Thoracic aorta (tissue), 2 donors: ENCODE data around the gene NETO2. TPM values are rescaled to one million over a fixed set of nuclear protein-coding genes. Genes with fewer than 3 reads are reported as not detected.

ENCODE experiments used
- ATAC-seq: fragments of 150-250 bp; one replicate; pipeline ENCODE4 v1.8.0; 2017; ENCODE audit warnings: low read depth; ENCODE audit not compliant: insufficient number of reproducible peaks, low FRiP score
- DNase-seq: peaks from one replicate; pipeline ENCODE4 v3.0.0-alpha.2; 2020; ENCODE audit warnings: low spot score
- H3K27ac ChIP-seq, 2 donors: fragments of 200-600 bp; sonication (generic); 1 replicate in 1 of 2; 2 replicates in 1 of 2; pipeline ENCODE4 v1.5.1; 2016; ENCODE audit warnings: mild to moderate bottlenecking in 2 of 2, moderate library complexity in 2 of 2
- H3K27me3 ChIP-seq: fragments of 200-600 bp; sonication (generic); replicated peaks from 2 replicates; pipeline ENCODE4 v1.6.0; 2016; ENCODE audit warnings: mild to moderate bottlenecking; ENCODE audit not compliant: insufficient read depth
- H3K36me3 ChIP-seq: fragments of 200-600 bp; sonication (generic); one replicate; pipeline ENCODE4 v1.5.1; 2016
- H3K4me1 ChIP-seq, 2 donors: fragments of 200-600 bp; sonication (generic); 1 replicate in 1 of 2; 2 replicates in 1 of 2; pipeline versions ENCODE4 v1.5.1 to v1.6.0; 2016; ENCODE audit warnings: low read depth in 2 of 2, mild to moderate bottlenecking in 1 of 2; ENCODE audit not compliant: control insufficient read depth in 1 of 2
- H3K4me3 ChIP-seq: fragments of 200-600 bp; sonication (generic); 2 replicates; pipeline ENCODE4 v1.5.1; 2016; ENCODE audit warnings: mild to moderate bottlenecking
- H3K9me3 ChIP-seq: fragments of 200-600 bp; sonication (generic); 2 replicates; pipeline ENCODE4 v1.5.1; 2016
- CTCF ChIP-seq: fragments of 200-600 bp; sonication (generic); IDR thresholded peaks from one replicate; pipeline ENCODE4 v1.5.1; 2019; ENCODE audit warnings: antibody characterized with exemption
- total RNA-seq, 2 donors: library from RNA; depleted of rRNA; stranded (reverse); fragments of >200 nt; gene quantifications; one replicate each; pipeline versions ENCODE4 v1.1.0 to v1.2.3, GENCODE V29; 2016

NETO2 gene
- total RNA-seq, 2 donors from 2014 or later, result 0.27 to 0.78 TPM

GRCh38 chr16:47047524-47048203 lies 96.1 kb downstream of the NETO2 start:
- TF ChIP-seq CTCF, result no peak

GRCh38 chr16:47046726-47047523 lies 96.8 kb downstream of the NETO2 start:
- H3K4me1 ChIP-seq, result peaks cover 0 to 6% of the 10 kb centered on the region in 2 donors
- H3K4me3 ChIP-seq, result no peak overlapping the region
- no peak for ATAC-seq
- H3K27me3 ChIP-seq, result no peaks in the 10 kb centered on the region
- no peaks in the 10 kb centered on the region for H3K9me3 ChIP-seq
- no peaks in the 10 kb centered on the region for H3K36me3 ChIP-seq
- no peak for DNase-seq
- no peak for TF ChIP-seq CTCF
- H3K27ac ChIP-seq, result no peak overlapping the region

More at GRCh38 chr16:47047524-47048203, 96.1 kb downstream of the NETO2 start:
- Histone ChIP-seq H3K4me1 (peaks cover 0 to 6% of the 10 kb centered on the region in 2 donors), H3K9me3 (no peaks in the 10 kb centered on the region), H3K36me3 (no peaks in the 10 kb centered on the region), H3K27ac (no peak overlapping the region), H3K27me3 (no peaks in the 10 kb centered on the region), H3K4me3 (no peak overlapping the region)
- ATAC-seq (no peak), DNase-seq (no peak)

- Histone ChIP-seq H3K4me1 (peaks cover 0 to 6% of the 10 kb centered on the region in 2 donors), H3K36me3 (no peaks in the 10 kb centered on the region), H3K9me3 (no peaks in the 10 kb centered on the region), H3K27me3 (no peaks in the 10 kb centered on the region), H3K27ac (no peak overlapping the region), H3K4me3 (no peak overlapping the region)
- DNase-seq, result no peak
- no peak for TF ChIP-seq CTCF
- no peak for ATAC-seq
These were observed 98.3 kb downstream of the NETO2 start for GRCh38 chr16:47045459-47045858.

- TF ChIP-seq CTCF, result peak; percentile 11
- no peaks in the 10 kb centered on the region for H3K27me3 ChIP-seq
- H3K27ac ChIP-seq, result peak overlapping the region in 1 of 2 donors; percentile 27
- peaks cover 0 to 6% of the 10 kb centered on the region in 2 donors for H3K4me1 ChIP-seq
- no peaks in the 10 kb centered on the region for H3K36me3 ChIP-seq
- DNase-seq, result no peak
- H3K9me3 ChIP-seq, result no peaks in the 10 kb centered on the region
- ATAC-seq, result no peak
- H3K4me3 ChIP-seq, result no peak overlapping the region
These were observed 98.7 kb downstream of the NETO2 start for GRCh38 chr16:47045023-47045422.

- H3K4me3 ChIP-seq, result no peak overlapping the region
- H3K36me3 ChIP-seq, result no peaks in the 10 kb centered on the region
- H3K27me3 ChIP-seq, result no peaks in the 10 kb centered on the region
- TF ChIP-seq CTCF, result no peak
- ATAC-seq (no peak), DNase-seq (no peak)
- no peaks in the 10 kb centered on the region for H3K9me3 ChIP-seq
- peaks cover 0 to 6% of the 10 kb centered on the region in 2 donors for H3K4me1 ChIP-seq
- no peak overlapping the region for H3K27ac ChIP-seq
These were observed 99.6 kb downstream of the NETO2 start for GRCh38 chr16:47043970-47044684.
